HepG2 (cell line): ENCODE measurements around the gene P4HB. TPM values are rescaled to one million over a fixed set of nuclear protein-coding genes. Genes with fewer than 3 reads are reported as not detected.

Experiments used
- AHR ChIP-seq: IDR thresholded peaks from 2 replicates; pipeline ENCODE4 v1.6.1; 2018; ENCODE audit warnings: missing genetic modification reagents, missing compliant biosample characterization
- NFIB ChIP-seq: sonication (generic); formaldehyde crosslinking; IDR thresholded peaks from 2 replicates; pipeline ENCODE4 v1.9.0; 2021; ENCODE audit warnings: missing genetic modification reagents, mild to moderate bottlenecking, borderline replicate concordance
- NRL ChIP-seq: sonication (generic); formaldehyde crosslinking; IDR thresholded peaks from 2 replicates; pipeline ENCODE4 v1.5.0; 2020; ENCODE audit warnings: missing genetic modification reagents, mild to moderate bottlenecking, moderate library complexity, borderline replicate concordance
- PHF20 ChIP-seq: sonication (generic); formaldehyde crosslinking; IDR thresholded peaks from 2 replicates; pipeline ENCODE4 v1.5.0; 2020; ENCODE audit warnings: mild to moderate bottlenecking, missing genetic modification reagents
- SAP130 ChIP-seq: IDR thresholded peaks from 2 replicates; pipeline ENCODE4 v1.6.1; 2016; ENCODE audit warnings: low read depth
- SIN3B ChIP-seq: fragments of 150-350 bp; IDR thresholded peaks from 2 replicates; pipeline ENCODE4 v1.6.1; 2014; ENCODE audit warnings: low read length
- SMARCE1 ChIP-seq: fragments of 450-650 bp; IDR thresholded peaks from 2 replicates; pipeline ENCODE4 v1.6.1; 2017; ENCODE audit warnings: borderline replicate concordance
- ZNF18 ChIP-seq: sonication (generic); formaldehyde crosslinking; IDR thresholded peaks from 2 replicates; pipeline ENCODE4 v1.8.0; 2022; ENCODE audit warnings: mild to moderate bottlenecking, missing genetic modification reagents; ENCODE audit not compliant: insufficient replicate concordance
- ZNF430 ChIP-seq: sonication (generic); formaldehyde crosslinking; IDR thresholded peaks from 2 replicates; pipeline ENCODE4 v1.9.0; 2021; ENCODE audit warnings: mild to moderate bottlenecking, missing genetic modification reagents
- ZNF773 ChIP-seq: sonication (generic); formaldehyde crosslinking; IDR thresholded peaks from 2 replicates; pipeline ENCODE4 v1.4.0; 2020; ENCODE audit warnings: missing genetic modification reagents, borderline replicate concordance
- ZNF777 ChIP-seq: sonication (generic); formaldehyde crosslinking; IDR thresholded peaks from 2 replicates; pipeline ENCODE4 v1.4.0; 2020; ENCODE audit warnings: missing genetic modification reagents
- polyA plus RNA-seq, 8 experiments: library from polyadenylated mRNA; depleted of rRNA in 3 of 8; stranded (reverse) in 7 of 8; unstranded in 1 of 8; fragments of >200 nt; fragmentation: Illumina TruSeq in 4 of 8; extraction: Trizol in 4 of 8; gene quantifications; 2 replicates each; pipeline versions ENCODE4 v1.2.1 to v1.2.3, GENCODE V29; 2011 to 2016; ENCODE audit warnings: low read depth in 4 of 8, missing spikeins in 1 of 8, mixed read lengths in 1 of 8; ENCODE audit not compliant: insufficient read depth in 1 of 8
- total RNA-seq, 5 experiments: library from RNA; depleted of rRNA; stranded (reverse); fragments of >200 nt; fragmentation: Illumina TruSeq; extraction: Trizol; gene quantifications; 2 replicates each; pipeline ENCODE4 v1.2.3, GENCODE V29; 2016; ENCODE audit warnings: low read depth in 1 of 5
- TF ChIP-seq, protein P1 (sequence below): sonication (generic); formaldehyde crosslinking; IDR thresholded peaks from 2 replicates; pipeline ENCODE4 v1.5.1; 2020; ENCODE audit warnings: mild to moderate bottlenecking, missing genetic modification reagents, borderline replicate concordance
- TF ChIP-seq, protein P2 (sequence below): sonication (generic); formaldehyde crosslinking; IDR thresholded peaks from 2 replicates; pipeline ENCODE4 v1.4.0; 2020; ENCODE audit warnings: missing genetic modification reagents, mild to moderate bottlenecking, borderline replicate concordance
- TF ChIP-seq, protein P3 (sequence below): sonication (generic); formaldehyde crosslinking; conservative IDR thresholded peaks from 2 replicates; pipeline ENCODE4 v1.4.0; 2020; ENCODE audit warnings: missing genetic modification reagents

P4HB gene
- total and polyA plus RNA-seq, 2 of the 13 experiments (the other 11 are each of a cell fraction or from before 2014, with no cell fraction given): 185 to 782 TPM

DNA sequence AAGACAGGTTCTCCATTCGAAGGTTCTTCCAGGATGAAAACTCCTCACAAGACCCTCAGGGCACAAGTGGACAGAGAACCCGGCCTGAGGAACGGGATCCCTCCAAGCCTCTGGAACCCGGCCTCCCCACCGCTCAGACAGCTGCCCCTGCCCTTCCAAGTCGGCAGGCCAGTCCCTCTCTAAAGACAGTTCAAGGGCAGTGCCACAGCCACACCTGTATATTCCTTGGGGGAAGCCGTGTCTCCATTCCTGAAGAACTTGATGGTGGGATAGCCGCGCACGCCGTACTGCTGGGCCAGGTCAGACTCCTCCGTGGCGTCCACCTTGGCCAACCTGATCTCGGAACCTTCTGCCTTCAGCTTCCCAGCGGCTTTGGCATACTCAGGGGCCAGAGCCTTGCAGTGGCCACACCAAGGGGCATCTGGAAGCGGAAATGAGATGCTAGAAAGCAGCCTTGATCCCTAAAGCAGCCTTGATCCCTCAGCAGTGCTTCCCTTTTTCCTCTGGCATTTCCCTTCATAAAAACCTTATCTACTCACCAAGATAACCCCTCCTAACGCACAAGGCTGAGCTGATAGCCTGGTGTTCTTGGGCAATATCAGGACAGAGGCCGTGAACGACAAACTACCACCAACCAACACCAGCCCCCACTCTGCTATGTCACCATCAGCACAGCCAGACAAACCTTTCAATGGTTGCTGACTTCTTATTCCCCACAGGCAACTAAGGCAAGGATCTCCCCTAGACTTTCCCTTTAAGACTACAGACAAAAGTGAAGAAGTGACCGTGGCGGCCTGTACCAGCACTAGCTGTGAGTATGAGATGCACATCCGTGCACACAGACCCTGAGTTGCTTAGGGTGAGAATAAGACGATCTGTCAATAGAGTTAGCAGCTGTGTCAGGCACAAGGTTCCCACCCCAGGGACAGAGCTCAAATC lies 1.1 kb downstream of the P4HB start (continued):
- TF ChIP-seq ZNF773 (no peak), NFIB (CRISPR knock-in tag) (0 out of 2 replicates have a peak, but pooled peaks have one; percentile 30), ZNF430 (0 out of 2 replicates have a peak, but pooled peaks have one; percentile 15), SMARCE1 (no peak), SAP130 (peak; percentile 55), PHF20 (CRISPR knock-in tag) (peak; percentile 13; the same call in 1 of the 2 replicates), ZNF18 (CRISPR knock-in tag) (peak; percentile 46), ZNF777 (CRISPR knock-in tag) (no peak), NRL (0 out of 2 replicates have a peak, but pooled peaks have one; percentile 2), SIN3B (no peak), AHR (no peak)
- TF ChIP-seq, protein P1, sequence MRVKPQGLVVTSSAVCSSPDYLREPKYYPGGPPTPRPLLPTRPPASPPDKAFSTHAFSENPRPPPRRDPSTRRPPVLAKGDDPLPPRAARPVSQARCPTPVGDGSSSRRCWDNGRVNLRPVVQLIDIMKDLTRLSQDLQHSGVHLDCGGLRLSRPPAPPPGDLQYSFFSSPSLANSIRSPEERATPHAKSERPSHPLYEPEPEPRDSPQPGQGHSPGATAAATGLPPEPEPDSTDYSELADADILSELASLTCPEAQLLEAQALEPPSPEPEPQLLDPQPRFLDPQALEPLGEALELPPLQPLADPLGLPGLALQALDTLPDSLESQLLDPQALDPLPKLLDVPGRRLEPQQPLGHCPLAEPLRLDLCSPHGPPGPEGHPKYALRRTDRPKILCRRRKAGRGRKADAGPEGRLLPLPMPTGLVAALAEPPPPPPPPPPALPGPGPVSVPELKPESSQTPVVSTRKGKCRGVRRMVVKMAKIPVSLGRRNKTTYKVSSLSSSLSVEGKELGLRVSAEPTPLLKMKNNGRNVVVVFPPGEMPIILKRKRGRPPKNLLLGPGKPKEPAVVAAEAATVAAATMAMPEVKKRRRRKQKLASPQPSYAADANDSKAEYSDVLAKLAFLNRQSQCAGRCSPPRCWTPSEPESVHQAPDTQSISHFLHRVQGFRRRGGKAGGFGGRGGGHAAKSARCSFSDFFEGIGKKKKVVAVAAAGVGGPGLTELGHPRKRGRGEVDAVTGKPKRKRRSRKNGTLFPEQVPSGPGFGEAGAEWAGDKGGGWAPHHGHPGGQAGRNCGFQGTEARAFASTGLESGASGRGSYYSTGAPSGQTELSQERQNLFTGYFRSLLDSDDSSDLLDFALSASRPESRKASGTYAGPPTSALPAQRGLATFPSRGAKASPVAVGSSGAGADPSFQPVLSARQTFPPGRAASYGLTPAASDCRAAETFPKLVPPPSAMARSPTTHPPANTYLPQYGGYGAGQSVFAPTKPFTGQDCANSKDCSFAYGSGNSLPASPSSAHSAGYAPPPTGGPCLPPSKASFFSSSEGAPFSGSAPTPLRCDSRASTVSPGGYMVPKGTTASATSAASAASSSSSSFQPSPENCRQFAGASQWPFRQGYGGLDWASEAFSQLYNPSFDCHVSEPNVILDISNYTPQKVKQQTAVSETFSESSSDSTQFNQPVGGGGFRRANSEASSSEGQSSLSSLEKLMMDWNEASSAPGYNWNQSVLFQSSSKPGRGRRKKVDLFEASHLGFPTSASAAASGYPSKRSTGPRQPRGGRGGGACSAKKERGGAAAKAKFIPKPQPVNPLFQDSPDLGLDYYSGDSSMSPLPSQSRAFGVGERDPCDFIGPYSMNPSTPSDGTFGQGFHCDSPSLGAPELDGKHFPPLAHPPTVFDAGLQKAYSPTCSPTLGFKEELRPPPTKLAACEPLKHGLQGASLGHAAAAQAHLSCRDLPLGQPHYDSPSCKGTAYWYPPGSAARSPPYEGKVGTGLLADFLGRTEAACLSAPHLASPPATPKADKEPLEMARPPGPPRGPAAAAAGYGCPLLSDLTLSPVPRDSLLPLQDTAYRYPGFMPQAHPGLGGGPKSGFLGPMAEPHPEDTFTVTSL (CRISPR knock-in tag): 0 out of 2 replicates have a peak, but pooled peaks have one; percentile 9
- TF ChIP-seq, protein P2, sequence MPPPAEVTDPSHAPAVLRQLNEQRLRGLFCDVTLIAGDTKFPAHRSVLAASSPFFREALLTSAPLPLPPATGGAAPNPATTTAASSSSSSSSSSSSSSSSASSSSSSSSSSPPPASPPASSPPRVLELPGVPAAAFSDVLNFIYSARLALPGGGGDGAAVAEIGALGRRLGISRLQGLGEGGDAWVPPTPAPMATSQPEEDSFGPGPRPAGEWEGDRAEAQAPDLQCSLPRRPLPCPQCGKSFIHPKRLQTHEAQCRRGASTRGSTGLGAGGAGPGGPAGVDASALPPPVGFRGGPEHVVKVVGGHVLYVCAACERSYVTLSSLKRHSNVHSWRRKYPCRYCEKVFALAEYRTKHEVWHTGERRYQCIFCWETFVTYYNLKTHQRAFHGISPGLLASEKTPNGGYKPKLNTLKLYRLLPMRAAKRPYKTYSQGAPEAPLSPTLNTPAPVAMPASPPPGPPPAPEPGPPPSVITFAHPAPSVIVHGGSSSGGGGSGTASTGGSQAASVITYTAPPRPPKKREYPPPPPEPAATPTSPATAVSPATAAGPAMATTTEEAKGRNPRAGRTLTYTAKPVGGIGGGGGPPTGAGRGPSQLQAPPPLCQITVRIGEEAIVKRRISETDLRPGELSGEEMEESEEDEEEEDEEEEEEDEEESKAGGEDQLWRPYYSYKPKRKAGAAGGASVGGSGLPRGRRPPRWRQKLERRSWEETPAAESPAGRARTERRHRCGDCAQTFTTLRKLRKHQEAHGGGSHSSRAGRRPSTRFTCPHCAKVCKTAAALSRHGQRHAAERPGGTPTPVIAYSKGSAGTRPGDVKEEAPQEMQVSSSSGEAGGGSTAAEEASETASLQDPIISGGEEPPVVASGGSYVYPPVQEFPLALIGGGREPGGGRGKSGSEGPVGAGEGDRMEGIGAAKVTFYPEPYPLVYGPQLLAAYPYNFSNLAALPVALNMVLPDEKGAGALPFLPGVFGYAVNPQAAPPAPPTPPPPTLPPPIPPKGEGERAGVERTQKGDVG: no peak
- TF ChIP-seq, protein P3, sequence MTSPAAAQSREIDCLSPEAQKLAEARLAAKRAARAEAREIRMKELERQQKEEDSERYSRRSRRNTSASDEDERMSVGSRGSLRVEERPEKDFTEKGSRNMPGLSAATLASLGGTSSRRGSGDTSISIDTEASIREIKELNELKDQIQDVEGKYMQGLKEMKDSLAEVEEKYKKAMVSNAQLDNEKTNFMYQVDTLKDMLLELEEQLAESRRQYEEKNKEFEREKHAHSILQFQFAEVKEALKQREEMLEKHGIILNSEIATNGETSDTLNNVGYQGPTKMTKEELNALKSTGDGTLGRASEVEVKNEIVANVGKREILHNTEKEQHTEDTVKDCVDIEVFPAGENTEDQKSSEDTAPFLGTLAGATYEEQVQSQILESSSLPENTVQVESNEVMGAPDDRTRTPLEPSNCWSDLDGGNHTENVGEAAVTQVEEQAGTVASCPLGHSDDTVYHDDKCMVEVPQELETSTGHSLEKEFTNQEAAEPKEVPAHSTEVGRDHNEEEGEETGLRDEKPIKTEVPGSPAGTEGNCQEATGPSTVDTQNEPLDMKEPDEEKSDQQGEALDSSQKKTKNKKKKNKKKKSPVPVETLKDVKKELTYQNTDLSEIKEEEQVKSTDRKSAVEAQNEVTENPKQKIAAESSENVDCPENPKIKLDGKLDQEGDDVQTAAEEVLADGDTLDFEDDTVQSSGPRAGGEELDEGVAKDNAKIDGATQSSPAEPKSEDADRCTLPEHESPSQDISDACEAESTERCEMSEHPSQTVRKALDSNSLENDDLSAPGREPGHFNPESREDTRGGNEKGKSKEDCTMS (CRISPR knock-in tag): no peak
